ENCODE results near the gene TMEM236. TPM values are rescaled to one million over a fixed set of nuclear protein-coding genes. Genes with fewer than 3 reads are reported as not detected.
"Not testable (repeated sequence)": the region's sequence is repeated elsewhere in the genome, so short reads cannot be mapped to it uniquely, and the experiment has no call there.

Gene TMEM236
- under 1 TPM in 1 of 2 donors, not detected in 1; 0.07 TPM for total RNA-seq
- total RNA-seq, result 0.45 to 1.9 reads per million in 2 donors

GRCh38 chr10:17751781-17752445 lies at the start of gene TMEM236:
Gene TMEM236, plus strand, starts transcription at chr10:17752201. Its CDS starts 95 bp downstream, at chr10:17752296.
- H3K9me3 ChIP-seq (ENCODE audit: control insufficient read depth, low read length, poor library complexity, severe bottlenecking), result no peaks in the 10 kb centered on the region
- H3K27me3 Mint-ChIP-seq, result peaks cover 5% of the 10 kb centered on the region
- no peaks in the 10 kb centered on the region for H3K36me3 Mint-ChIP-seq (ENCODE audit: low read depth)
- H3K4me3 Mint-ChIP-seq, result no peak within 1 kb of the TSS
- DNase-seq (no peak), ATAC-seq (no peak)
- H3K4me1 Mint-ChIP-seq, result peaks cover 8% of the 10 kb centered on the region
- peak within 1 kb of the TSS; percentile 43 for H3K27ac Mint-ChIP-seq

GRCh38 chr10:17703706-17704105 lies 48.3 kb upstream of the TMEM236 start:
- DNase-seq (no peak), ATAC-seq (no peak)
- Mint-ChIP-seq H3K27ac (no peak overlapping the region), H3K36me3 (ENCODE audit: low read depth) (no peaks in the 10 kb centered on the region), H3K4me3 (no peak overlapping the region), H3K4me1 (no peaks in the 10 kb centered on the region), H3K27me3 (no peaks in the 10 kb centered on the region)
- no peaks in the 10 kb centered on the region for H3K9me3 ChIP-seq (ENCODE audit: control insufficient read depth, low read length, poor library complexity, severe bottlenecking)

GRCh38 chr10:17708821-17709220 lies 43.2 kb upstream of the TMEM236 start:
- Mint-ChIP-seq H3K27me3 (no peaks in the 10 kb centered on the region), H3K27ac (no peak overlapping the region), H3K4me3 (no peak overlapping the region), H3K36me3 (ENCODE audit: low read depth) (peaks cover 13% of the 10 kb centered on the region), H3K4me1 (peaks cover 8% of the 10 kb centered on the region)
- no peak for ATAC-seq
- no peaks in the 10 kb centered on the region for H3K9me3 ChIP-seq (ENCODE audit: control insufficient read depth, low read length, poor library complexity, severe bottlenecking)
- DNase-seq, result no peak

- no peaks in the 10 kb centered on the region for H3K9me3 ChIP-seq (ENCODE audit: control insufficient read depth, low read length, poor library complexity, severe bottlenecking)
- Mint-ChIP-seq H3K4me3 (no peak overlapping the region), H3K36me3 (ENCODE audit: low read depth) (peaks cover 16% of the 10 kb centered on the region), H3K27ac (no peak overlapping the region), H3K27me3 (no peaks in the 10 kb centered on the region), H3K4me1 (peaks cover 8% of the 10 kb centered on the region)
- DNase-seq, result no peak
- no peak for ATAC-seq
Measured at GRCh38 chr10:17709492-17709891, 42.5 kb upstream of the TMEM236 start.

DNA sequence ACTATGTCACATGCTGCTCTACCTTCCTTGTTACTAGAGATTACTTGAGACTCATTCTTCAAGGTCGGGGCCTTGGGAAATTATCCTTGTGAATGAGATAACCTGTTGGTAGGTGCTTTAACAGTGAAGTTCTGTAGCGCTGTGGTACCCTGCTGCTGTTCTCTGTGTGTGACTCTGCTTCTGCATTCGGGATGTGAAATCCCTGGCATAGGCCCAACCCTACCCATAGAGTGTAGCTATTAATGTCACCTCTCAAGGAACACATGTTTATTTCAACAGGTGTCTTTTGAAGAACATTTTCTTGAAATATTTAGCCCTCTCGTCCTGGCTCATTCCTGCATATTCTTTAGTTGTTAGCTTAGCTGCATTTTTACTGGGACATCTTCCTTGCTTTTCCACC lies 41.8 kb upstream of the TMEM236 start:
- Mint-ChIP-seq H3K4me1 (peaks cover 8% of the 10 kb centered on the region), H3K36me3 (ENCODE audit: low read depth) (peaks cover 16% of the 10 kb centered on the region), H3K4me3 (no peak overlapping the region)

DNA sequence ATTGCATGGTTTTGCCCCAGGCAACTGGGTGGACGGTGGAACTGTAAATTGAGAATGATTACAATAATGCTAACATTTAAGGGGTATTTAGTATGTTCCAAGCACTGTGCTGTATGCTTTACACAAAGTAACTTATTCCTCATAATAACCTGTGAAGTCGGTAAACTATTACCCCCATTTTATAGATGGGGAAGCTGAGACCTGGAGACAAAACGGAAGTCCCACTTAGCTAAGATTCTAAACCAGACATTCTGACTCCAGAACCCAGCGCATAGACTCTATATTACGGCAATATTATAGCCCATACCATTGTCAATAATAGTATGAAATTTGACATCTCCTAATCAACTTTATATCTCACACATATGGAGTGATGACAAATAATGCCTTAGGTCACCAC lies 39.9 kb upstream of the TMEM236 start:
- peaks cover 16% of the 10 kb centered on the region for H3K36me3 Mint-ChIP-seq (ENCODE audit: low read depth)
- H3K4me3 Mint-ChIP-seq, result no peak overlapping the region
- no peaks in the 10 kb centered on the region for H3K9me3 ChIP-seq (ENCODE audit: control insufficient read depth, low read length, poor library complexity, severe bottlenecking)
- H3K27me3 Mint-ChIP-seq, result no peaks in the 10 kb centered on the region
- H3K27ac Mint-ChIP-seq, result no peak overlapping the region
- ATAC-seq, result no peak
- DNase-seq, result no peak
- H3K4me1 Mint-ChIP-seq, result peaks cover 8% of the 10 kb centered on the region

More for the DNA sequence above, 41.8 kb upstream of the TMEM236 start:
- no peaks in the 10 kb centered on the region for H3K27me3 Mint-ChIP-seq
- H3K9me3 ChIP-seq (ENCODE audit: control insufficient read depth, low read length, poor library complexity, severe bottlenecking), result no peaks in the 10 kb centered on the region
- peak overlapping the region; percentile 39 for H3K27ac Mint-ChIP-seq
- ATAC-seq (no peak), DNase-seq (no peak)

GRCh38 chr10:17712717-17713471 lies 39.1 kb upstream of the TMEM236 start:
- Mint-ChIP-seq H3K4me3 (no peak overlapping the region), H3K36me3 (ENCODE audit: low read depth) (peaks cover 16% of the 10 kb centered on the region), H3K4me1 (peaks cover 8% of the 10 kb centered on the region), H3K27me3 (no peaks in the 10 kb centered on the region), H3K27ac (peak overlapping the region; percentile 72)
- ATAC-seq, result no peak
- no peak for DNase-seq
- H3K9me3 ChIP-seq (ENCODE audit: control insufficient read depth, low read length, poor library complexity, severe bottlenecking), result no peaks in the 10 kb centered on the region

DNA sequence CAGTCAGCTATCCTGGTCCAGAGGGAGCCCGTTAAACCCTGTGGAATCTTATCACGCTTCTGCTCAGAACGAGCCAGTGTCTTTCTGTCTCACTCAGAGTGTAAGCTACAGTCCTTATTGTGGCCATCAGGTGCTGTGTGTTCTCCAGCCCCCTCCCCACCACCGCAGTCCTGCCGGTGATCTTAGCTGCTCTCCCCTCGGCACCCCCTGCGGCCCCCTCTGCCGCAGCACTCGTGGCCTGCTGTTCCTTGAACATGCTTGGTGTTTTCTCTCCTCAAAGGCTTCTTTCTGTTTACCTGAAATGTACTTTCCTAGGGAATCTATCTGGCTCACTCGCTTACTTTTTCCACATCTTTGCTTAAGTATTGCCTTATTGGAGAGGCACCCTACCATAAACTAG lies 38.2 kb upstream of the TMEM236 start:
- no peak for DNase-seq
- no peak for ATAC-seq
- Mint-ChIP-seq H3K27ac (no peak overlapping the region), H3K4me3 (no peak overlapping the region), H3K4me1 (peaks cover 8% of the 10 kb centered on the region), H3K36me3 (ENCODE audit: low read depth) (peaks cover 16% of the 10 kb centered on the region), H3K27me3 (no peaks in the 10 kb centered on the region)
- H3K9me3 ChIP-seq (ENCODE audit: control insufficient read depth, low read length, poor library complexity, severe bottlenecking), result no peaks in the 10 kb centered on the region

DNA sequence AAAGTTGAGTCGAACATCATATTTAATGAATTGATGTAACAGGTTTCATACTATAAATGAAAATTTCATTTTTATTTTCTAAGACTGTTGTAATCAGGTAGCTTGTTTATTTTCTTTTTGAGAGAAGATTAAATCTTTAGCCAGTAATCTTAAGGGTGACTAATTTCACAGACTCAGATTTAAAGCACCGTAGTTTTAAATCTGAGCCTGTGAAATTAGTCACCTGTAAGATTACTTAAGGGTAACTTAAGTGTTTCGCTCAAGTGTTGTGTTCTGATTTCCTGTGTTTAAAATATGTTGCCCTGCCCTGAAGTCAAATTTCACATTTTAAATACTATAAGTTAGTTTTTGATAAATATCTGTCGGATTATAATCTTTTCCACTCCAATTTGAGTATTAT lies 35.8 kb upstream of the TMEM236 start:
- ATAC-seq, result no peak
- Mint-ChIP-seq H3K27ac (no peak overlapping the region), H3K4me3 (no peak overlapping the region), H3K27me3 (no peaks in the 10 kb centered on the region), H3K4me1 (peaks cover 7% of the 10 kb centered on the region), H3K36me3 (ENCODE audit: low read depth) (peaks cover 11% of the 10 kb centered on the region)
- H3K9me3 ChIP-seq (ENCODE audit: control insufficient read depth, low read length, poor library complexity, severe bottlenecking), result no peaks in the 10 kb centered on the region
- DNase-seq, result no peak

- H3K9me3 ChIP-seq (ENCODE audit: control insufficient read depth, low read length, poor library complexity, severe bottlenecking); H3K27ac Mint-ChIP-seq; DNase-seq; H3K36me3 Mint-ChIP-seq (ENCODE audit: low read depth); H3K27me3 Mint-ChIP-seq; ATAC-seq; H3K4me1 Mint-ChIP-seq: not testable (repeated sequence)
- peak overlapping the region; percentile 31 for H3K4me3 Mint-ChIP-seq
Measured at GRCh38 chr10:17722317-17723014, 29.5 kb upstream of the TMEM236 start.

- H3K4me1 Mint-ChIP-seq, result no peaks in the 10 kb centered on the region
- ATAC-seq (no peak), DNase-seq (no peak)
- H3K27ac Mint-ChIP-seq, result no peak overlapping the region
- no peak overlapping the region for H3K4me3 Mint-ChIP-seq
- no peaks in the 10 kb centered on the region for H3K9me3 ChIP-seq (ENCODE audit: control insufficient read depth, low read length, poor library complexity, severe bottlenecking)
- H3K36me3 Mint-ChIP-seq (ENCODE audit: low read depth), result peaks cover 5% of the 10 kb centered on the region
- no peaks in the 10 kb centered on the region for H3K27me3 Mint-ChIP-seq
Measured at GRCh38 chr10:17725703-17726102, 26.3 kb upstream of the TMEM236 start.

DNA sequence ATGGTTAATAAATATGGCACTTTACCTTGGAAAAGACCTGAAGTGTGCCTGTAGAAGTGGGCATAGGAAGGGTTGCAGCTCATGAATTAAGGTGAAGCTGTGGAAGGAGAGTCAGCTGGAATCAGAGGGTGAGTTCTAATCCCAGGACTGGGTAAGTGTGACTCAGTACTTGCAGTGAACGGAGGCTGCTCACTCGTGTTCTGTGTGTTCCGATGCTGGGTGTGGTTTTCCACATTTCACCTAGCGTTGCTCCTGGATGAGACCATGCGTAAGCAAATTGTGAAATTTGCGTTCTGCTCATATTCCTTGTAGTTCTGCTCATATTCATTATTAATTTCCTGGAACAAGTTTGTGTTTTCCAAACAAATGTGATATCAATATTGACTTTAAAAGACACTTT lies 22.4 kb upstream of the TMEM236 start:
- DNase-seq, result no peak
- no peak overlapping the region for H3K27ac Mint-ChIP-seq
- H3K27me3 Mint-ChIP-seq, result no peaks in the 10 kb centered on the region
- H3K4me3 Mint-ChIP-seq, result no peak overlapping the region
- H3K9me3 ChIP-seq (ENCODE audit: control insufficient read depth, low read length, poor library complexity, severe bottlenecking), result no peaks in the 10 kb centered on the region
- H3K36me3 Mint-ChIP-seq (ENCODE audit: low read depth), result no peaks in the 10 kb centered on the region
- no peaks in the 10 kb centered on the region for H3K4me1 Mint-ChIP-seq
- ATAC-seq, result no peak

DNA sequence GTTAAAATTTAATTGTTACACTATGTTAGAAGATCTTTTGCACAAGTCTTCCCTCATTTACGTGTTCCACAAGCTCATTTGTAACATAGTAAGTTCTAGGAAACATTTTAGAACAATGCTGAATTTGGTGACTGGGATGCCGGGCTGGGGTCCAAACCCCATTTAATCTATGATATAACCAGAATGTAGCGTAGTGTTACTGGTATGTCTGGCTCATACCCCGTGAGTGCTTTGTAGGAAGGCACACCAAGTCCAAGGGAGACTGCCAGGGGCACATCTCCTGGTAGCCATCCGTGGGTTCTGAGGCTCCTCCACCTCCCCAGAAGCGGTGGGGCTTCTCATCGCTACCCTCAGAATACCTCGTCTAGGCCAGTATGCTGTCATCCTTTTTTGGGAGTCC lies 21.3 kb upstream of the TMEM236 start:
- no peaks in the 10 kb centered on the region for H3K36me3 Mint-ChIP-seq (ENCODE audit: low read depth)
- H3K4me1 Mint-ChIP-seq, result no peaks in the 10 kb centered on the region
- H3K4me3 Mint-ChIP-seq, result no peak overlapping the region
- no peak overlapping the region for H3K27ac Mint-ChIP-seq
- ATAC-seq (no peak), DNase-seq (no peak)
- H3K9me3 ChIP-seq (ENCODE audit: control insufficient read depth, low read length, poor library complexity, severe bottlenecking), result no peaks in the 10 kb centered on the region
- H3K27me3 Mint-ChIP-seq, result no peaks in the 10 kb centered on the region
